ENCODE results near the gene NKD1. TPM values are rescaled to one million over a fixed set of nuclear protein-coding genes. Genes with fewer than 3 reads are reported as not detected.

Gene NKD1
- total and polyA plus RNA-seq, 12 donors, result 0.67 to 8.9 (median 3.5) TPM

DNA sequence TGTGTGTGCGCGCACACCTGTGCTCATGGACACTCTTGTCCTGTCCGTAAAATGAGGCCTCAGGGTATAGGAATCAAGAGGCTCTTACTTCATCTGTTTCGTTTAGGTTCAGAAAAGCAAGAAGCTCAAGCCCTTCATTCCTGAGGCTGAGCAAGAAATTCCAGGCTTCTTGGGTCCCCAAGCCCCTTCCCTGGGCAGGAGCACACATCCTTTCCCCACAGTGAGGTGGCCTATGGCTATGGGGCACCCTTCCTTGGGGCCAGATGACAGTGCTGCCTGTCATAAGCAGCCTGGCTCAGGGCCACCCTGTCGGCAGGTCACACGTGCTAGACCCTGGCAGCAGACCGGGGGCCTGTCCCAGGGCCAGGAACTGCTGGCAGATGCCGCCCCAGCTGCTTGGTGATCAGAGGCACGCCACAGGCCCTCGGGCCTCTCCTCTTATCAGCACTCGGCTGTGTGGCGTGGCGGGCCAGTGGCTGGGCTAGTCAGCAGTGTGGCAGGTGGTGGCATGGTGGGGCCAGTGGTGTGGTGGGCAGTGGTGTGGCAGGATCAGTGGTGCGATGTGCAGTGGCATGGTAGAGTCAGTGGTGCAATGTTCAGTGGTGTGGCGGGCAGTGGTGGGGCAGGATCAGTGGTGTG is 50.2 kb downstream of the NKD1 start:
- peaks cover 0 to 9% of the 10 kb centered on the region in 2 donors for H3K4me1 ChIP-seq (replicated peaks in 1 of 2)
- H3K4me3 ChIP-seq, result no peak overlapping the region
- 66 to 87% (median 72%) methylated on average over 5 to 15 of the region's 15 CpGs for WGBS, 4 donors
- no peaks in the 10 kb centered on the region for H3K36me3 ChIP-seq (replicated peaks in 1 of 2)
- H3K27me3 ChIP-seq, result no peaks in the 10 kb centered on the region
- DNase-seq, result peak; percentile 30 to 89 (median 72)
- no peaks in the 10 kb centered on the region for H3K9me3 ChIP-seq (replicated peaks in 1 of 3)
- peak overlapping the region in 1 of 5 donors; percentile 21 for H3K27ac ChIP-seq
- intact Hi-C loops (cut with DNase I), result no loop called here
- TF ChIP-seq POLR2A (IDR thresholded peaks at IDR 0.05), result no peak
- TF ChIP-seq, protein P1, sequence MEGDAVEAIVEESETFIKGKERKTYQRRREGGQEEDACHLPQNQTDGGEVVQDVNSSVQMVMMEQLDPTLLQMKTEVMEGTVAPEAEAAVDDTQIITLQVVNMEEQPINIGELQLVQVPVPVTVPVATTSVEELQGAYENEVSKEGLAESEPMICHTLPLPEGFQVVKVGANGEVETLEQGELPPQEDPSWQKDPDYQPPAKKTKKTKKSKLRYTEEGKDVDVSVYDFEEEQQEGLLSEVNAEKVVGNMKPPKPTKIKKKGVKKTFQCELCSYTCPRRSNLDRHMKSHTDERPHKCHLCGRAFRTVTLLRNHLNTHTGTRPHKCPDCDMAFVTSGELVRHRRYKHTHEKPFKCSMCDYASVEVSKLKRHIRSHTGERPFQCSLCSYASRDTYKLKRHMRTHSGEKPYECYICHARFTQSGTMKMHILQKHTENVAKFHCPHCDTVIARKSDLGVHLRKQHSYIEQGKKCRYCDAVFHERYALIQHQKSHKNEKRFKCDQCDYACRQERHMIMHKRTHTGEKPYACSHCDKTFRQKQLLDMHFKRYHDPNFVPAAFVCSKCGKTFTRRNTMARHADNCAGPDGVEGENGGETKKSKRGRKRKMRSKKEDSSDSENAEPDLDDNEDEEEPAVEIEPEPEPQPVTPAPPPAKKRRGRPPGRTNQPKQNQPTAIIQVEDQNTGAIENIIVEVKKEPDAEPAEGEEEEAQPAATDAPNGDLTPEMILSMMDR (IDR thresholded peaks at IDR 0.05), result no peak

GRCh38 chr16:50598936-50599361 is 50.8 kb downstream of the NKD1 start:
- no peaks in the 10 kb centered on the region for H3K36me3 ChIP-seq (replicated peaks in 1 of 2)
- H3K9me3 ChIP-seq (replicated peaks in 1 of 3), result no peaks in the 10 kb centered on the region
- H3K4me3 ChIP-seq, result no peak overlapping the region
- peak overlapping the region in 1 of 5 donors; percentile 21 for H3K27ac ChIP-seq
- no peaks in the 10 kb centered on the region for H3K27me3 ChIP-seq
- DNase-seq, result no peak
- TF ChIP-seq POLR2A (IDR thresholded peaks at IDR 0.05), result no peak
- TF ChIP-seq, protein P1 (IDR thresholded peaks at IDR 0.05), result no peak
- intact Hi-C loops (cut with DNase I), result no loop called here
- H3K4me1 ChIP-seq (replicated peaks in 1 of 2), result peaks cover 0 to 9% of the 10 kb centered on the region in 2 donors
- WGBS, 4 donors, result 88 to 92% (median 90%) methylated on average over 7 to 8 of the region's 8 CpGs

DNA sequence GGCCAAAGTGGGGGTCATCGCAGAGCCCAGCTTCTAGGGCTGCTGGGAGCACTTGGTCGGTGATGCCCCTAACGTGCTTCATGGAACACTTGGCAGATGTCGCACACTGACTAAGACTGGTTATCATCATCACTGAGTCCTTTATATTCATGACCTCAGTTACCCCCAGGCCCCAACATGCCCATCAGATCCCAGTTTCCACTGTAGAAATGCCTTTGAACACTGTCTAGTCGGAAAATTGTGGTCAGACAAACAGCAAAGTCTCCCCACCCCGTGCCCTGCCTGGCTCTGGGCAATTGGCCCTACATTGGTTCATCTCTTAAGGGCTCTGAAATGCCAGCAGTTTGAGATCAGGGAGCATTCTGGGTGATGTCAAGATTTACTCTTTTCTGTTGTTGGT is 51.3 kb downstream of the NKD1 start:
- intact Hi-C loops (cut with DNase I), result no loop called here
- DNase-seq, result no peak
- TF ChIP-seq, protein P1 (IDR thresholded peaks at IDR 0.05), result no peak
- no peak for TF ChIP-seq POLR2A (IDR thresholded peaks at IDR 0.05)

DNA sequence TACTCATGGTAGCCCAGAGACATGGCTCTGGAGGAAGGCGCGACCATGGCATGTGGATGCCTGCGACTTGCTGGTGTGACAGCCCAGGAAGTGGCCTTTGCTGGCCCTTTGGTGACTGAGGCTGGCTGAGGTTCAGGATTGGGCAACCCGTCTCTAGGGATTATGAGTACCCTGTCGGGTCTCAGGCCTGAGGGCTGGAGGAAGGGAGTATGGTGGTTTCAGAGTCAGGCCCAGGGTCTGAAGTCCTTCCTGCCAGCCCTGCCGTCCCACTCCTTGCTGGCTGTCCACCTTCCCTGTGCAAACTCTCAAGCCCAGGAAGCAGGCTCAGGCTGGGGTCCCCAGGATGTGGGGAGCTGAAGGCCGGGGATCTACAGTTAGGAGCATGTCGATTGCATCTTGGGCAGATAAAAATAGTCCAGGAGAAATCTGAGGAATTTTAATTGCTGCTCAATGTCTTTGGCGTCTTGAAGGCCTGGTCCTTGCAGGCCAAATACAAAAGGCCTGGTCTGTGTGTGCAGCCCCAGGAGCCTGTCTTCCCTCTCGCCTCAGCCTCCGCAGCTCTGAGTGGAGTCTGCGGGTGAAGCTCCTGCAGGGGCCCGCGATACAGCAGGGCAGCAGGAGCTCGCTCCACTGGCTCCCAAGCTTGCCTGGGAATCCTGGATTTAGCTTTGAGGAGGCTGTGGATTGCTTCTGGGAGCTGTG is 52.5 kb downstream of the NKD1 start:
- DNase-seq, result no peak
- intact Hi-C loops (cut with DNase I), result no loop called here

More for the DNA sequence above, 51.3 kb downstream of the NKD1 start:
- WGBS, 4 donors, result 80 to 91% (median 84%) methylated on average over 3 to 6 of the region's 6 CpGs
- Histone ChIP-seq H3K4me3 (no peak overlapping the region), H3K27ac (no peak overlapping the region), H3K36me3 (replicated peaks in 1 of 2) (no peaks in the 10 kb centered on the region), H3K27me3 (no peaks in the 10 kb centered on the region), H3K9me3 (replicated peaks in 1 of 3) (no peaks in the 10 kb centered on the region), H3K4me1 (replicated peaks in 1 of 2) (peaks cover 0 to 9% of the 10 kb centered on the region in 2 donors)

More for the DNA sequence above, 52.5 kb downstream of the NKD1 start:
- H3K9me3 ChIP-seq (replicated peaks in 1 of 3), result no peaks in the 10 kb centered on the region
- 79 to 85% (median 79%) methylated on average over 13 to 15 of the region's 15 CpGs for whole genome bisulfite sequencing, 4 donors
- H3K4me1 ChIP-seq (replicated peaks in 1 of 2), result peaks cover 0 to 9% of the 10 kb centered on the region in 2 donors
- H3K4me3 ChIP-seq, result no peak overlapping the region
- TF ChIP-seq, protein P1 (IDR thresholded peaks at IDR 0.05), result no peak
- no peak for TF ChIP-seq POLR2A (IDR thresholded peaks at IDR 0.05)
- H3K27ac ChIP-seq, result peak overlapping the region in 1 of 5 donors; percentile 50
- no peaks in the 10 kb centered on the region for H3K27me3 ChIP-seq
- no peaks in the 10 kb centered on the region for H3K36me3 ChIP-seq (replicated peaks in 1 of 2)

Measured in adrenal gland (tissue), 12 donors.